Umbilical cord (tissue), 2 donors: ENCODE measurements around the gene C21orf58. TPM values are rescaled to one million over a fixed set of nuclear protein-coding genes. Genes with fewer than 3 reads are reported as not detected.

Experiments used
- DNase-seq: peaks from one replicate; pipeline ENCODE4 v3.0.0-alpha.2; 2015; ENCODE audit warnings: low spot score
- total RNA-seq: library from RNA; depleted of rRNA; stranded (reverse); fragments of >200 nt; gene quantifications from one replicate; pipeline ENCODE4 v1.2.3, GENCODE V29; 2014; ENCODE audit warnings: low replicate concordance; ENCODE audit not compliant: insufficient read depth

The C21orf58 gene
- total RNA-seq, 1 donor from 2014 or later: 12.3 TPM

DNA sequence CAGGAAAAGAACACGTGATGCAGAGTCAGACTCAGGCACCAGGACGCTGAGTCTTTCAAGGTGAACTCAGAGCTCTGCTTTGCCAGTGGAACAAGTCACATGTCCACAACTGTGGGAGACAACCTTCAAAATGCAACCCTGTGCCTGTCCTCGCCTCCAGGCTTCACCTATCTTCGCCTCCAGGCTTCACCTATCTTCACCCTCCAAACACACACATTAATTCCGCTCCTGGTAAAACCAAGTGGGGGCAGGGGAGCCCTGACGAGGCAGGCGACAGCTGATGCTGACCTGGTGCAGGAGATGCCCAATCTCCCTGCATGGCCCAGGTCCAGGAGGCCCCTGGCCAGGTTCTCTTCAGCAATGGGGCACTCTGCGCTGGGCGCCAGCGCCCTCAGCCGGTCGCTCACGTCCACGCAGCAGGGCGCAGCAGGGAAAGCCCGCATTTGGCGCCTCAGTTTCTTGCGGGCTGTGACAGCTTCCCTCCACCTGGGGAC, 67.1 kb downstream of the C21orf58 start:
- no peak for DNase-seq

DNA sequence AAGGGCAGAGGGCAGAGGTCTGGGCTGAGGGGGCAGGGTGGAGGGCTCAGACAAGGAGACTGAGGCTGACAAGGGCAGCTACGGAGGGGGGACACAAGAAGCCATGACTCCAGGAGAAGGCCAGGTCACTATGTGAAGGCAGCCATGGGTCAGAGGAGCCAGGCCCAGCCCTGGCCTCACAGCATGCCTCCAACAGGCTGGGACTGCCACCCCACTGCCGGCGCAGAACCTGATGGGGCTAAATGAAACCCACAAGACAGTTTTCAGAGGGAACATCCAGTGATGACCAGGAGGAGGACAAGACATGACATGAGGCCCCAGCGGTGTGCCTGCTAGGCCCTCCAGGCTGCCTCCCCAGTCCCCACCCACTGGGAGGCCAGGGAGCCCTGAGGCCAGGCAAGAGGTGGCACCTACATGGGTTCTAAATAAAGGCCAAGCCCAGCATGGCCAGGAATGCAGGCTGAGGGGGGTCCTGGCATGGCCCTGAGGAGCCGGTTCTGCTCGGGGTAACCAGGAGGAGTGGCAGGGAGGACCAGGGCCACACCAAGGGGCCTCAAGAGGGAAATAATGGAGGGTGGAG, 67.8 kb downstream of the C21orf58 start:
- no peak for DNase-seq

DNA sequence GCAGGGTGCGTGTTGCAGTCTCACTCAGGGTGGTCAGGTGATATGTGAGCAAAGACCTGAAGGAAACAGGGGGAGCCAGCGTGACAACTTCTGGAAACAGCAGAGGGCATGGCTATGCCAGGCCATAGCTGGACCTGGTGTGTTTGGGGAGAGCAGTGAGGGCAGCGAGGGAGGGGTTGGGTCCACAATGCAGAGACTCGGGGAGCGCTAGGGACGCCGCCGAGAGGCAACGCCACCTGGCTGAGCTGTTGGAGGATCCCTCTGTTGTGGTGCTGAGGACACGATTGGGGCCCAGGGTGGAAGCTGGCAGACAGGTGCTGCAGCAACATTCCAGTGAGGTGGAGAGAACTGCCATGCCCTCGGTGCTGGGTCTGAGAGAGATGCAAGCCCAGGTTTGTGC, 68.5 kb downstream of the C21orf58 start:
- no peak for DNase-seq

DNA sequence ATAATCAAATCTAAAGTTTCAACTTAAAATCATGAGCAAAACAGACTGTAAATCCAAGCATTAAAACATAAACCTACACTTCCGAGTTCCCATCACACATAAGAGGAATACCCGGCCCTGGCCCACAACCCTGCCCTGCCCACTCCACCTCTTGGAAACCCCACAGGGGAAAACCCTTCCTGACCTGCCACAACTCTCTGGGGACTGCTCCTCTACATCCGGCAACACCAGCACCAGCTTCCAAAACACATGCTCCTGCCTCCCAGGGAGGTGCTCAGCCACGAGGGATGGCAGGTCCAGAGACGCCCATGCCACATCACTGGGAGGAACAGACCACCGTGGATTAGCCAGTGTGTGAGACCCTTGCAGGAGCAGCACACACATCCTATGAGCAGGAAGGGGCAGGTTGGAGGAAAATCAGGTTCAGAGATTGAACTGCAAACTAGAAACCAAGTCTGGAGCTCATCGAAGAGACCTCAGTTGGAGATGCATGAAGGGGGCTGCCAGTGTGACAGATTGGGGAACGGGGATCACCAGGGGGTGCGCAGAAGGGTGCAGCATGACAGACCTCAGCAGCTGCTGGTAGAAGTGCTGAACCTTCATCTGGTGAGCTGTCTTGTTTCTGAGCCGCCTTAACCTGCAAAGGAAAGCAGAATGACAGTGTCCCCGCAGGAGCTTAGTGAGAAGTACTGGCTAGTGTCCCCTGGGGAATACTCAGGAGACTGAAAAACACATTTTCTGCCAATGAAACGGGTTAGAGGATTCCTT, 69.3 kb downstream of the C21orf58 start:
- no peak for DNase-seq

DNA sequence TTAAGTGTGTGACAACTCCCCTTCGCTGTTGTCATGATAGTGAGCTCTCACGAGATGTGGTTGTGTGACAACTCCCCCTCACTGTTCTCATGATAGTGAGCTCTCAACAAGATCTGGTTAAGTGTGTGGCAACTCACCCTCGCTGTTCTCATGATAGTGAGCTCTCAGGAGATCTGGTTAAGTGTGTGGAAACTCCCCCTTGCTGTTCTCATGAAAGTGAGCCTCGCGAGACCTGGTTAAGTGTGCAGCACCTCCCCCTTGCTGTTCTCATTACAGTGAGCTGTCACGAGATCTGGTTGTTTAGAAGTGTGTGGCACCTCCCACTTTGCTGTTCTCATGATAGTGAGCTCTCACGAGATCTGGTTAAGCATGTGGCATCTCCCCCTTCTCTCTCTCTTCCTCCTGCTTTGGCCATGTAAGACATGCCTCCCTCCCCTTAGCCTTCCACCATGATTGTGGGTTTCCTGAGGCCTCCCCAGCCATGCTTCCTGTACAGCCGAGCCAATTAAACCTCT, 70.0 kb downstream of the C21orf58 start:
- DNase-seq: no peak

DNA sequence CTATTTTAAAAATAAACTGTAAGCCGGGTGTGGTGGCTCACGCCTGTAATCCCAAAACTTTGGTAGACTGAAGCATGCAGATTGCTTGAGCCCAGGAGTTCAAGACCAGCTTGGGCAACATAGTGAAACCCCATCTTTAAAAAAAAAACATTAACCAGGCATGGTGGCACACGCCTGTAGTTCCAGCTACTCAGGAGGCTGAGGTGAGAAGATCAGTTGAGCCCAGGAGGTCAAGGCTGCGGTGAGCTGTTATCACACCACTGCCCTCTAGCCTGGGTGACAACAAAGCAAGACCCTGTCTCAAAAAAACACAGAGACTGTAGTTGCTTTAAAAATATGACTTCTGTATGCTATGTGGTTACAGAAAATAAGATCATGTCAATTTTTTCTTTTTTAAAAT, 70.8 kb downstream of the C21orf58 start:
- no peak for DNase-seq

Other genes starting within 250 kb of the C21orf58 start
- gene COL6A2, start 225.8 kb downstream of the C21orf58 start, total RNA-seq: 2,192 TPM
- not detected for gene FTCD, start 168.3 kb downstream of the C21orf58 start, total RNA-seq
- gene SPATC1L, start 139.4 kb downstream of the C21orf58 start, total RNA-seq: 3.4 TPM
- 53.2 TPM for gene LSS, start 95.1 kb downstream of the C21orf58 start, total RNA-seq
- 35.2 TPM for gene MCM3AP, start 38.3 kb downstream of the C21orf58 start, total RNA-seq
- gene YBEY, start 37.5 kb downstream of the C21orf58 start, total RNA-seq: 16.6 TPM
- gene PCNT, start 286 bp upstream of the C21orf58 start, total RNA-seq: 15.9 TPM
- 29.1 TPM for gene DIP2A, start 135.0 kb upstream of the C21orf58 start, total RNA-seq